Omental fat pad (tissue), 4 donors: ENCODE data around the gene PDCL2. TPM values are rescaled to one million over a fixed set of nuclear protein-coding genes. Genes with fewer than 3 reads are reported as not detected.
A peak's percentile ranks its signal among the peaks of the same experiment; 100 is the strongest.

Source experiments
- ATAC-seq: fragments of 150-250 bp; one replicate; pipeline ENCODE4 v1.9.1; 2016; ENCODE audit warnings: mild to moderate bottlenecking, moderate library complexity; ENCODE audit not compliant: low FRiP score
- DNase-seq: peaks from one replicate; pipeline ENCODE4 v3.0.0-alpha.2; 2019; ENCODE audit warnings: low spot score
- total RNA-seq, 4 donors: library from RNA; depleted of rRNA; stranded (reverse); fragments of >200 nt; gene quantifications; one replicate each; pipeline ENCODE4 v1.1.0, GENCODE V29; 2016
- TF ChIP-seq, protein P1 (sequence below), 3 donors: fragments of 450-650 bp; IDR thresholded peaks; one replicate each; pipeline ENCODE4 v1.5.1; 2016 to 2017; ENCODE audit warnings: antibody characterized with exemption in 3 of 3, mild to moderate bottlenecking in 3 of 3, moderate library complexity in 2 of 3

PDCL2 gene
- total RNA-seq, 4 donors from 2014 or later, result not detected

DNA sequence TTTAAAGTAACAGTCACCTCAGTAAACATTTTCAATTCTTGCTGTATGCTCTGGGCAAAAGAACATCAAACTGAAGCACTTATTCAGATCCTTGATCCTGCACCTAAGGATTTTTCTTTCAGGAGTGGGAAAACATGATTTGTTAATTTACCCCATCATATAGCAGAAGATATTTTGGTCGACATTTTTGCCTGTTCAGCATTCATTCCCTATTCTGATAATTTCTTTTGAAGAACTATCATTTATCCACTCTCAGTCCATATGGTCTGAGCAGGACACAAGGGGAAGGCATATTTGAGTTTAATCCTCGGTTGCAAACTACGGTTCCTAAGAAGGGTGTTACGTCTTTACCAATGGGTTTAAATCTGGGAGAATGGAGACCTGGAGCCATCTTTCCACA is 44.1 kb downstream of the PDCL2 start:
- ATAC-seq (no peak), DNase-seq (no peak)
- TF ChIP-seq, protein P1, sequence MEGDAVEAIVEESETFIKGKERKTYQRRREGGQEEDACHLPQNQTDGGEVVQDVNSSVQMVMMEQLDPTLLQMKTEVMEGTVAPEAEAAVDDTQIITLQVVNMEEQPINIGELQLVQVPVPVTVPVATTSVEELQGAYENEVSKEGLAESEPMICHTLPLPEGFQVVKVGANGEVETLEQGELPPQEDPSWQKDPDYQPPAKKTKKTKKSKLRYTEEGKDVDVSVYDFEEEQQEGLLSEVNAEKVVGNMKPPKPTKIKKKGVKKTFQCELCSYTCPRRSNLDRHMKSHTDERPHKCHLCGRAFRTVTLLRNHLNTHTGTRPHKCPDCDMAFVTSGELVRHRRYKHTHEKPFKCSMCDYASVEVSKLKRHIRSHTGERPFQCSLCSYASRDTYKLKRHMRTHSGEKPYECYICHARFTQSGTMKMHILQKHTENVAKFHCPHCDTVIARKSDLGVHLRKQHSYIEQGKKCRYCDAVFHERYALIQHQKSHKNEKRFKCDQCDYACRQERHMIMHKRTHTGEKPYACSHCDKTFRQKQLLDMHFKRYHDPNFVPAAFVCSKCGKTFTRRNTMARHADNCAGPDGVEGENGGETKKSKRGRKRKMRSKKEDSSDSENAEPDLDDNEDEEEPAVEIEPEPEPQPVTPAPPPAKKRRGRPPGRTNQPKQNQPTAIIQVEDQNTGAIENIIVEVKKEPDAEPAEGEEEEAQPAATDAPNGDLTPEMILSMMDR (IDR thresholded peaks at IDR 0.05), result no peak

DNA sequence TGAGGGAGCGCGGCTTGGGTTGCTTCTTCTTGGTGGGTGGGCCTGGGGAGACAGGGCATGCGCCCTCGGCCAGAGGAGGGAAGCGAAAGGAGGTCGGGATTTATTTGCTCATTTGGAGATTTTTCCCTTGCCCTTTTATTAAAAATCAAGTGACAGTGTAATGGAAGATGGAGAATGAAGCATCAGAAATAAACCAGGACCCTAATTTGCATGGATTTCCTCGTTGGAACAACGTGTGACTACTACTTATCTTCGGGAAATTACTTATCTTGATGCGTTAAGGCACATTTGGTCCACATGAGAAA is 44.6 kb downstream of the PDCL2 start:
- TF ChIP-seq, protein P1 (IDR thresholded peaks at IDR 0.05), result no peak
- no peak for ATAC-seq
- DNase-seq, result no peak

DNA sequence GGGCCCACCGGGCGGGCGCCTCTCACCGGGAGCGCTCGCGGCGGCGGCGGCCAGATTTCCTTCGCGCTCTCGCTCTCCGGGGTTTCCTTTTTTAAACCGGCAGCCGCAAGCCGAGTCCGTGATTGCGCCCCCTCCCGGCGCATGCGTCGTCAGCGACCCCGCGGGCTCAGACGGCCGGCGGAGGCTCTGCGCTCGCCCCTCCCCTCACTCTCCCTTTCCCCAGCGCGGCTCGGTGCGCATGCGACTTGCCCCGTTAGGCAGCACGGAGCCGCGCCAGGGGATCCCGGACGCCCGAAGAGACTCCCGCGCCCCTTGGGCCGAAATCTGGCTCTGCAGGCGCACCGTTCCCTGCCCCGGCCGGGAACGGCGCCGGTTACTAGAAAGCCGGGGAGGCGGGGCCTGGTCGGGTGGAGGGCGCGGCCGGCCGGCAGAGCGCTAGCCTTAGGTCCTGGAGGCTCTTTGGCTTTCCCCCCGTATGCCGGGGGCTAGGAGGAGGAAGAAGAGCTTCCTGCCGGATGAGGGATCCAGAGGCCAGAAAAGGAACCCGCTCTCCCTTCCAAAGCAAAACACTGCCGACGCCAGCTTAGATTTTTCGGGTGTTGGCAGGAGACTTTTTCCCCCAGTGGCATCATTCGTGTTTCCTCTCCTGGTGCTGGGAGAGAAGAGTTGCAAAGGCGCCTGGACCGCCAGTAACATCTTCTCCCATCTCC is 45.1 kb downstream of the PDCL2 start, which contains the start of gene CLOCK:
CLOCK (minus strand) TSS at position 154 of the 710 bp plus-strand sequence. CDS start 64,124 bp downstream, outside the sequence.
- ATAC-seq (peak; percentile 87), DNase-seq (peak; percentile 42)
- TF ChIP-seq, protein P1 (IDR thresholded peaks at IDR 0.05), result peak in 1 of 3 donors; percentile 39

DNA sequence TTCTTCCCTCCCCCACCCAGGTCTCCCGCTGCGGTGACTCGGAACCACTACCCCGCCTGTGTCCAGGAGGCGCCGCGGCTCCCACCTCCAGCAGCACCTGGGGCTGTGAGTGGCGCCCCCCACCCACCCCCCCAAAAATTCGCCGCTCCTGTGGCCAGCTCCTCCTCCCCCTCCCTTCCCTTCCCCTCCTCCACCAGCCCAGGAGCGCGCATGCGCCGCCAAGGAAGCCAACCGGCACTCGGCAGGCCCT is 45.6 kb downstream of the PDCL2 start:
- DNase-seq, result no peak
- TF ChIP-seq, protein P1 (IDR thresholded peaks at IDR 0.05), result no peak
- ATAC-seq, result peak; percentile 86

DNA sequence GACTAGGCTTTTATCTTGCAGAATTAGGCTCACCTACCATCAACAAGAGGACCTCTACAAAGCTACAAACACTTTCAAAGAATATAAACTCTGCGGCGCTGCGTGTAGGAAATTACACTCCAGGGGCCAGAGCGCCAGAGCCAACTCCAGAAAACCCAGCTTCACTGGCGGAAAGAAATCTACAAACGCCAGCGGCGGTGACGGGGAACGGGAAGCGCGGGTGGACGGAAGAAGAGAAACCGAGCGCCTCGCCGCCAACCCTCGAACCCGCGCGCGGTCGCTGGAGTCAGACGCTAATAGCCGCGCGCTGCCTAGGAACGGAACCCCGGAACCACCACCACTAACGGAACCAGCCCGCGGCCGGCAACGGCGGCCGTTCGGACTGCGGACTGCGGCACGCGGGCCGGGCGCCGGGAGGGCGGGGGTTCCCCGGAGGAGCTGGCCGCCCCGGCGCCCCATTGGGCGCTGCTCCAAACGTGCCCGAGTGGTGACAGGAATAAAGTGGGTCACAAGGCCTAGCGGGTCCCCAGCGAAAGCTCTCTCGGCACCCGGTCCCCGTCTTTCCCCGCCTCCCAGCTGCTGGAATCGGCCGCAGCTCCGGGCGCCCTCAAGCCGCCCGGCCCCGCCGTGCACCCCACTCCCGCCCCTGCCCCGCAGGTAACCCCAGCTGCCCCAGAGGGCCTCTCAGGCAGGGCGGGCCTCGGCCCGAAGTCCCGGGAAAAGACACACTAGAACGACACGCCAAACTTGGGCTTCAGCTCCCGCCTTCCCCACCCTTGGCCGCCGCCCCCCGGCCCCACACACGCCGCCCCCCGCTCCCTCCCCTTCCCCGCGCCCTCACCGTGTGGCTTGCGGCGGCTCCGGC is 46.2 kb downstream of the PDCL2 start:
- ATAC-seq, result peak; percentile 52
- peak; percentile 31 for DNase-seq
- TF ChIP-seq, protein P1 (IDR thresholded peaks at IDR 0.05), result no peak

DNA sequence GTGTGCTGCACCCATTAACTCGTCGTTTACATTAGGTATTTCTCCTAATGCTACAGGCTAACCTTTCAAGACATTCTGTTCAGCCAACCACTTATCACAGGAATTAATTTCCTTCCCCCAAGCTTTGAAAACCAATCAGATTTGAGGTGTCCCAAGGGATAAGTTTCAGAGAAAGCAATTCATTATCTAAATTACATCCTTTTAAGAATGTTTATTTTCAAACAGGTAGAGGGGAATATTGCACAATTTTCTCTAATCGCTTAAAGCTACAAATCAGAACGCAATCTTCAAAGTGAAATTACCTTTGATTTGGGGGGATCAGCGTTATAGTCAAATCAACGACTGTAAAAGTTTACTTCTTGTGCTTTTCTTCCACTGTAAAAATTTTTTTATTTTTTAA is 46.9 kb downstream of the PDCL2 start:
- DNase-seq (no peak), ATAC-seq (no peak)
- TF ChIP-seq, protein P1 (IDR thresholded peaks at IDR 0.05), result no peak

DNA sequence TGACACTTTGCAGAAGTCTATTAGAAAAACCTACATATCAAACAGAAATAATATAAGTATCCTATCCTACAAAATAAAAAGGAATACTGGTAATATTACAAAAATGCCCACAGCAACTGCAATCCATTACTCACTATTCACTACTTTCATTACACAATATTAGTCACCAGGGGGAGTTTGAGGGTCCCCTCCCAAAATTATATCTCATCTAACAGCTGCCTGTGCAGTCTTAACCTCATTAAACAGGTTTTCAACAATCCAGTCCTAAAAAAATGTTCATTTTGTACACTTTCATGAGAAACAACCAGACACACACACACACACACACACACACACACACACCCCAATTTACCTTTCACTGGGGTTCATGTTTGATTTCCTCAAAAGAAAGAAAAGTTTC is 48.2 kb downstream of the PDCL2 start:
- no peak for DNase-seq
- no peak for ATAC-seq
- TF ChIP-seq, protein P1 (IDR thresholded peaks at IDR 0.05), result no peak
